ENCODE data around the gene SPINK4.

Gene SPINK4

DNA sequence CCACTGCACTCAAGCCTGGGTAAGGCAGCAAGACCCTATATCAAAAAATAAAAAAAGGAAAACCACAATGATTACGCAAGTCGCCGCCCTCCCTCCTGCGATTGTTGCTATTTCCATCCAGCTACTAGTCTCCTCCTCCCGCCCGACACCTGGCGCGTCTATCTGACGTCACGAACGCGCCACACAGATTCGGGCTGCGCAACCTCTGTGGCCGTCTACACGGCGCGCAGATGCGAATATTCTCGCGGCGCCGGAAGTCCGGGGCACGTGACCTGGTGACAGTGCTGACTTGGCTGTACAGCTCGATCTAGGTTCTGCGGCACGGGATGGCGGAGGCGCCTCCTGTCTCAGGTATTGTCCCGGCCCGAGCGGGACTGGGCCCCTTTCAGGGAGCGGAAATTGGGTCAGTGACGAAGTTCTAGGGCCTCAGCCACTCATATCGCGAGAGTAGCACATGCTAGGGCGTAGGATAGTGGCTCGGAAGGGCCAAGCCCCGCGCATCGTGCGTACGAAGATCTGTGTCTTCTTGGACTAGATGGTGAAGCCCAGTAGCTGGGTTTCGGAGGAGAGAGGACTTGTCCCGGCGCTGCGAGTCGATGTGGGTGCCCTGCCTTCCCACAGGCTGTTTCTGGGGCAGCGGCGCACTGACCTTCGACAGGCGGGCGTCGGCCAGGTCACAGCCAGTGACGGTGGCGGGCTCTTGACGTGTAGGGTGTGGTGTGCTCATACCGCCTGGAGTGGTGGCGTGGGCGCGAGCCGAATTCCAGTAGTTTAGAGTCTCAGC lies 50.5 kb downstream of the SPINK4 start, which contains the start of gene NFX1:
NFX1 (plus strand) TSS at position 270 of the 784 bp plus-strand sequence; CDS start at position 327, 57 bp downstream.
- peak; percentile 87 to 96 (median 95) for DNase-seq (ENCODE audit: low read depth in 2 of 3, low spot score in 2 of 3)

DNA sequence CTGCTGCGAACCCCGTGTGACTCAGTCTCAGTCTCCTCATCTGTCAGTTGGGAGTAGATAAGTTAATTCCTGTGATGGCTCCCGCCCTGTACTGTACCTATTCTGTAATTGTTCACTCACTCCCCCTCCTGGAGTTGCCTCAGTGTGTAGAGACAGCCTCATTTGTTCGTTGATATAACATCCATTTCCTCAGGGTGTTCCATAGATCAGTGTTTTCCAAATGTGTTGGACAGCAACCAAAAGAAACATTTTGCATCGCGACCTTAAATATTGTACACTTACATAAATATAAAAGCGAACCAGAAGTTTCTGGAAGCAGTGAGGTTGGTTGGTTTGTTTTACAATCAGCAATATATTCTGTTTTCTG lies 51.0 kb downstream of the SPINK4 start:
- DNase-seq (ENCODE audit: low read depth in 2 of 3, low spot score in 2 of 3) = no peak

DNA sequence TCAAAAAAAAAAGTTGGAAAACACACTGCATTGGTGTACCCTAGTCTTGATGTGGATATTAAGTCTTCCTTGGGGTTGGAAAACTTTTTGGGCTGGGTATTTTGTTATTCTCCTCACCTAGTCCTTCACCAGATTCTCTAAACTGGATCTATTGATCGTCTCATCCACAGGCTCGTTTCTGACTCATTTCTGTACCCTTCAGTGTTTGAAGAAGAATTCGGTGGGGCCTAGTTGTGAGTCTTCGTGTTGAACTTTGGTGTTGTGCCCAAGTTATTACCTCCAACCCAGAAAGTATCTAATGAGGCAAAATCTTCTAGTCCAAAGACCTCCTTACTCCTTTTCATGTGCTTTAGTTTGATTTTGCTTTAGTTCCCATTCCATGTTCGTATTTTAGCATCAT lies 51.9 kb downstream of the SPINK4 start:
- no peak for DNase-seq (ENCODE audit: low read depth in 2 of 3, low spot score in 2 of 3)

DNA sequence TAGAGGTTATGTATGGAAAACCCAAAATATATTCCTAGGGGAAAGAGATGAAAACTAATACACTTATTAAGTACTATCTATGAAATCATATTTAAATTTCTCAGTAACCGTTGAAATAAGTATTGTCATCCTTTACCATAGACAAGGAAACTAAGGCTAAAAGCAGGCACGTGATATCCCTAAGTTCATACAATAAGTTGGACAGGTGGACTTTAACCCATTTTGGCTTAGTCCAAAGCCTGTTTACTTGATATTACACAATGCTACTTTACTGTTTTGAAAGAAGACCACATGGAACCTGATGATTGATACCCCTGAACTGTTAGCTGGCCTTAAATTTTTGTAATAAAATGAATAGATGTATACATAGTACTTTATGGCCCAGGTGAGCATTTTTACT lies 53.8 kb downstream of the SPINK4 start:
- no peak for DNase-seq (ENCODE audit: low read depth in 2 of 3, low spot score in 2 of 3)

DNA sequence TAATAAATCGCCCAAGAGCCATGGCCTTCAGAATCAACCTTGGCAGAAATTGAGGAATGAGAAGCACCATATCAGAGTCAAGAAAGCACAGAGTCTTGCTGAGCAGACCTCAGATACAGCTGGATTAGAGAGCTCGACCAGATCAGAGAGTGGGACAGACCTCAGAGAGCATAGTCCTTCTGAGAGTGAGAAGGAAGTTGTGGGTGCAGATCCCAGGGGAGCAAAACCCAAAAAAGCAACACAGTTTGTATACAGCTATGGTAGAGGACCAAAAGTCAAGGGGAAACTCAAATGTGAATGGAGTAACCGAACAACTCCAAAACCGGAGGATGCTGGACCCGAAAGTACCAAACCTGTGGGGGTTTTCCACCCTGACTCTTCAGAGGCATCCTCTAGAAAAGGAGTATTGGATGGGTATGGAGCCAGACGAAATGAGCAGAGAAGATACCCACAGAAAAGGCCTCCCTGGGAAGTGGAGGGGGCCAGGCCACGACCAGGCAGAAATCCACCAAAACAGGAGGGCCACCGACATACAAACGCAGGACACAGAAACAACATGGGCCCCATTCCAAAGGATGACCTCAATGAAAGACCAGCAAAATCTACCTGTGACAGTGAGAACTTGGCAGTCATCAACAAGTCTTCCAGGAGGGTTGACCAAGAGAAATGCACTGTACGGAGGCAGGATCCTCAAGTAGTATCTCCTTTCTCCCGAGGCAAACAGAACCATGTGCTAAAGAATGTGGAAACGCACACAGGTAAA lies 54.9 kb downstream of the SPINK4 start:
- no peak for DNase-seq (ENCODE audit: low read depth in 2 of 3, low spot score in 2 of 3)

DNA sequence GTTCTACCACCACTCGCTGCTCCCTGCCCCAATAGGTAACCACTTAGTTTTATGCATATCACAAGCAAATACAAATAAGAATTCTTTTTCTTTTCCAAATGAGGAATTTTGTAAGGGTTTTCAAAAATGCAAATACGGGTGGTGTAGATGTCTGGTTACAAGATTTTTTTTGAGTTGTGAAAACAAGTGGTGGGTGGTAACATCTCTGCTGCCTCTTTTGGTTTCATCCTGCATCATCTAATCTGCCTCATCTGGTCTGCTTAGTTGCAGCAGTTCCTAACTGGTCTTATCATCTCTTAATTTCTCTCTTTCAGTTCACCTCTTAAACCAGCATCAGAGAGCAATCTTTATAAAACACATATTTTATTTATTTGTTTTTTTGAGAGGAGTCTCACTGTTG lies 55.6 kb downstream of the SPINK4 start:
- DNase-seq (ENCODE audit: low read depth in 2 of 3, low spot score in 2 of 3) = no peak

DNA sequence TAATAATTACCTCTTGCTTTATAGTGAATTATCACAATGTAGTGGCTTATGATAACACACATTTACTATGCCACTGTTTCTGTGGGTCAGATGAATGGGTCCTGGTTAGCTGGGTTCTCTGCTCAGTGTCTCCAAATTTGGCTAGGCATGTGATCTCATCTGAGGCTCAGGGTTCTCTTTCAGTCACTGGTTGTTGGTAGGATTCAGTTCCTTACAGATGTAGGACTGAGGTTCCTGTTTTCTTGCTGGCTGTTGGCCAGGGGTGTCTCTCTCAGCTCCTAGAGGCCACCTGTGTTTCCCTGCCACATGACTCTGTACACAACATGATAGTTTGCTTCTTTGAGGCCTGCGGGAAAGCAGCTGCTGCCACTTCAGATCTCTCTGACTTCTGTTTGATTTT lies 57.5 kb downstream of the SPINK4 start:
- DNase-seq (ENCODE audit: low read depth in 2 of 3, low spot score in 2 of 3) = no peak

Data from activated CD8-positive, alpha-beta memory T cell treated with anti-CD3 and anti-CD28 coated beads for 48 hours (primary cell).